Measurements from ENCODE around the gene UMODL1. TPM values are rescaled to one million over a fixed set of nuclear protein-coding genes. Genes with fewer than 3 reads are reported as not detected.

Gene UMODL1
- total and polyA plus RNA-seq, 10 of the 15 experiments (the other 5 are each of a cell fraction or from before 2014, with no cell fraction given): 0.01 to 0.11 (median 0.03) TPM; not detected in 5

DNA sequence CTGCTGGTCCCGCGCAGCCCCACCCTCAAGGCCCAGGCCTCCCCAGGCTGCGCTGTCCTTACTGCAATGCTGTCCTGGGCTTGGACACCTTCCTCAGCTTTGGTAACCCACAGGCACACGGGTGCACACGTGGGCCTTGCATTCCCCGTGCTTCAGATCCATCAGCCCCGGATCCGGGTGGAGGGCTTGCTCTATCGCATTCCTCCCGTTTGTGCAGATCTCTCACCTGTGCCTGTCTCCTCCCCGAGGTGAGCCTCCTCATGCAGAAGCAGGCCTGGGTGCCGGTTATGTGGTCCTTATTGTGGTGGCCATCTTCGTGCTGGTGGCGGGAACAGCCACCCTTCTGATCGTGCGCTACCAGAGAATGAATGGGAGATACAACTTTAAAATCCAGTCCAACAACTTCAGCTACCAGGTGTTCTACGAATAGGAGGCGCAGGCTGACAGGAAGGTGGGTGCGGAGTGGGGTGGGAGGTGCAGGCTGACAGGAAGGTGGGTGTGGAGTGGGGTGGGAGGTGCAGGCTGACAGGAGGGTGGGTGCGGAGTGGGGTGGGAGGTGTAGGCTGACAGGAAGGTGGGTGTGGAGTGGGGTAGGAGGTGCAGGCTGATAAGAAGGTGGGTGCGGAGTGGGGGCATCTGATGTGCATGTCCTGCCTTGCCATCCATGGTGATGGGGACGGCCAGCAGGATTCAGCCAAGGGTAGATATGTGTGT lies 66.2 kb downstream of the UMODL1 start (continued):
- TF ChIP-seq, protein P1, sequence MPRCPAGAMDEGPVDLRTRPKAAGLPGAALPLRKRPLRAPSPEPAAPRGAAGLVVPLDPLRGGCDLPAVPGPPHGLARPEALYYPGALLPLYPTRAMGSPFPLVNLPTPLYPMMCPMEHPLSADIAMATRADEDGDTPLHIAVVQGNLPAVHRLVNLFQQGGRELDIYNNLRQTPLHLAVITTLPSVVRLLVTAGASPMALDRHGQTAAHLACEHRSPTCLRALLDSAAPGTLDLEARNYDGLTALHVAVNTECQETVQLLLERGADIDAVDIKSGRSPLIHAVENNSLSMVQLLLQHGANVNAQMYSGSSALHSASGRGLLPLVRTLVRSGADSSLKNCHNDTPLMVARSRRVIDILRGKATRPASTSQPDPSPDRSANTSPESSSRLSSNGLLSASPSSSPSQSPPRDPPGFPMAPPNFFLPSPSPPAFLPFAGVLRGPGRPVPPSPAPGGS (IDR thresholded peaks at IDR 0.05; ENCODE audit: borderline replicate concordance, insufficient read depth, low read depth, low read length, poor library complexity, severe bottlenecking): no peak
- TF ChIP-seq RELA (IDR thresholded peaks at IDR 0.05; ENCODE audit: borderline replicate concordance, partially characterized antibody) (no peak), NR2C1 (IDR thresholded peaks at IDR 0.05) (no peak), MTA3 (IDR thresholded peaks at IDR 0.05; ENCODE audit: borderline replicate concordance, low read length) (no peak), GATAD2B (conservative IDR thresholded peaks at IDR 0.05; ENCODE audit: low read depth) (no peak)
- TF ChIP-seq, protein P2, sequence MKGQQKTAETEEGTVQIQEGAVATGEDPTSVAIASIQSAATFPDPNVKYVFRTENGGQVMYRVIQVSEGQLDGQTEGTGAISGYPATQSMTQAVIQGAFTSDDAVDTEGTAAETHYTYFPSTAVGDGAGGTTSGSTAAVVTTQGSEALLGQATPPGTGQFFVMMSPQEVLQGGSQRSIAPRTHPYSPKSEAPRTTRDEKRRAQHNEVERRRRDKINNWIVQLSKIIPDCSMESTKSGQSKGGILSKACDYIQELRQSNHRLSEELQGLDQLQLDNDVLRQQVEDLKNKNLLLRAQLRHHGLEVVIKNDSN (IDR thresholded peaks at IDR 0.05; ENCODE audit: borderline replicate concordance, extremely low read length, insufficient read depth, low read depth, low read length): no peak
- TF ChIP-seq, protein P3, sequence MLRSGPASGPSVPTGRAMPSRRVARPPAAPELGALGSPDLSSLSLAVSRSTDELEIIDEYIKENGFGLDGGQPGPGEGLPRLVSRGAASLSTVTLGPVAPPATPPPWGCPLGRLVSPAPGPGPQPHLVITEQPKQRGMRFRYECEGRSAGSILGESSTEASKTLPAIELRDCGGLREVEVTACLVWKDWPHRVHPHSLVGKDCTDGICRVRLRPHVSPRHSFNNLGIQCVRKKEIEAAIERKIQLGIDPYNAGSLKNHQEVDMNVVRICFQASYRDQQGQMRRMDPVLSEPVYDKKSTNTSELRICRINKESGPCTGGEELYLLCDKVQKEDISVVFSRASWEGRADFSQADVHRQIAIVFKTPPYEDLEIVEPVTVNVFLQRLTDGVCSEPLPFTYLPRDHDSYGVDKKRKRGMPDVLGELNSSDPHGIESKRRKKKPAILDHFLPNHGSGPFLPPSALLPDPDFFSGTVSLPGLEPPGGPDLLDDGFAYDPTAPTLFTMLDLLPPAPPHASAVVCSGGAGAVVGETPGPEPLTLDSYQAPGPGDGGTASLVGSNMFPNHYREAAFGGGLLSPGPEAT (IDR thresholded peaks at IDR 0.05; ENCODE audit: low read depth): no peak
- TF ChIP-seq, protein P4, sequence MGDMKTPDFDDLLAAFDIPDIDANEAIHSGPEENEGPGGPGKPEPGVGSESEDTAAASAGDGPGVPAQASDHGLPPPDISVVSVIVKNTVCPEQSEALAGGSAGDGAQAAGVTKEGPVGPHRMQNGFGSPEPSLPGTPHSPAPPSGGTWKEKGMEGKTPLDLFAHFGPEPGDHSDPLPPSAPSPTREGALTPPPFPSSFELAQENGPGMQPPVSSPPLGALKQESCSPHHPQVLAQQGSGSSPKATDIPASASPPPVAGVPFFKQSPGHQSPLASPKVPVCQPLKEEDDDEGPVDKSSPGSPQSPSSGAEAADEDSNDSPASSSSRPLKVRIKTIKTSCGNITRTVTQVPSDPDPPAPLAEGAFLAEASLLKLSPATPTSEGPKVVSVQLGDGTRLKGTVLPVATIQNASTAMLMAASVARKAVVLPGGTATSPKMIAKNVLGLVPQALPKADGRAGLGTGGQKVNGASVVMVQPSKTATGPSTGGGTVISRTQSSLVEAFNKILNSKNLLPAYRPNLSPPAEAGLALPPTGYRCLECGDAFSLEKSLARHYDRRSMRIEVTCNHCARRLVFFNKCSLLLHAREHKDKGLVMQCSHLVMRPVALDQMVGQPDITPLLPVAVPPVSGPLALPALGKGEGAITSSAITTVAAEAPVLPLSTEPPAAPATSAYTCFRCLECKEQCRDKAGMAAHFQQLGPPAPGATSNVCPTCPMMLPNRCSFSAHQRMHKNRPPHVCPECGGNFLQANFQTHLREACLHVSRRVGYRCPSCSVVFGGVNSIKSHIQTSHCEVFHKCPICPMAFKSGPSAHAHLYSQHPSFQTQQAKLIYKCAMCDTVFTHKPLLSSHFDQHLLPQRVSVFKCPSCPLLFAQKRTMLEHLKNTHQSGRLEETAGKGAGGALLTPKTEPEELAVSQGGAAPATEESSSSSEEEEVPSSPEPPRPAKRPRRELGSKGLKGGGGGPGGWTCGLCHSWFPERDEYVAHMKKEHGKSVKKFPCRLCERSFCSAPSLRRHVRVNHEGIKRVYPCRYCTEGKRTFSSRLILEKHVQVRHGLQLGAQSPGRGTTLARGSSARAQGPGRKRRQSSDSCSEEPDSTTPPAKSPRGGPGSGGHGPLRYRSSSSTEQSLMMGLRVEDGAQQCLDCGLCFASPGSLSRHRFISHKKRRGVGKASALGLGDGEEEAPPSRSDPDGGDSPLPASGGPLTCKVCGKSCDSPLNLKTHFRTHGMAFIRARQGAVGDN (IDR thresholded peaks at IDR 0.05): no peak

All from GM12878 (cell line).